GM18907 (cell line): ENCODE results near the gene RMND1.

Experiments used
- ATAC-seq: cut with Tn5 transposase; IDR thresholded peaks from one replicate; pipeline ENCODE4 v1.9.1; 2021; ENCODE audit warnings: mild to moderate bottlenecking, moderate library complexity; ENCODE audit not compliant: unreplicated experiment

The RMND1 gene

DNA sequence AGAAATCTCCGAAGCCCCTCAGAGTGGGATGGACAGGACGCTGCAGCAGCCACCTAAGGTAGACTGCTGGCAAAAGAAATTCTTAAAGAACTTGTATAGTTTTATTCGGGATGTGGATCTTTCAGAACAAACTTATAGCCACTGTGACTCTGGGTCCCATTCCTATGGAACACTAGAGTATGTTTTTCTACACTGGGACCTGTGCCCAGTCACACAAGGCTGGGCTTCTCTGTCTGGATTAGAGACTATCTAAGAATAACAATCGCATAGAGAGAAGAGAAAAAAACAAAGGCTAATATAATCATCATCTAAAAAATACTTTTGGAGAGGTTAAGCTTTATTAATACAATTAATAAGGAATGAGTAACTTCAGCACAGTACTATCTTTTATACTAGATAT, 28.9 kb downstream of the RMND1 start:
- ATAC-seq: no peak

DNA sequence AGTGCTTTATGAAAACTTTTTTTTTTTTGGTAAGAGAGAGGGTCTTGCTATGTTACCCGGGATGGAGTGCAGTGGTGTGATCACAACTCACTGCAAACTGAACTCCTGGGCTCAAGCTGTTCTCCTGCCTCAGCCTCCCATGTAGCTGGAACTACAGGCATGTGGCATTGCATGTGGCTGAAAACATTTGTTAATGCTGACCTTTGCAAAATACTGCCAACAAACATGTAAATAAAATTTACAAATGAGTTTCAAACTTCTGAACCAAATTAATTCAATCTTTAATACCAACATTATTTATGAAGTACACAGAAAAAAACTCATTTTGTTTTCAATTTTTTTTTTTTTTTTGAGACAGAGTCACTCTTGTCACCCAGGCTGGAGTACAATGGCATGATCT, 34.4 kb downstream of the RMND1 start:
- ATAC-seq: no peak

DNA sequence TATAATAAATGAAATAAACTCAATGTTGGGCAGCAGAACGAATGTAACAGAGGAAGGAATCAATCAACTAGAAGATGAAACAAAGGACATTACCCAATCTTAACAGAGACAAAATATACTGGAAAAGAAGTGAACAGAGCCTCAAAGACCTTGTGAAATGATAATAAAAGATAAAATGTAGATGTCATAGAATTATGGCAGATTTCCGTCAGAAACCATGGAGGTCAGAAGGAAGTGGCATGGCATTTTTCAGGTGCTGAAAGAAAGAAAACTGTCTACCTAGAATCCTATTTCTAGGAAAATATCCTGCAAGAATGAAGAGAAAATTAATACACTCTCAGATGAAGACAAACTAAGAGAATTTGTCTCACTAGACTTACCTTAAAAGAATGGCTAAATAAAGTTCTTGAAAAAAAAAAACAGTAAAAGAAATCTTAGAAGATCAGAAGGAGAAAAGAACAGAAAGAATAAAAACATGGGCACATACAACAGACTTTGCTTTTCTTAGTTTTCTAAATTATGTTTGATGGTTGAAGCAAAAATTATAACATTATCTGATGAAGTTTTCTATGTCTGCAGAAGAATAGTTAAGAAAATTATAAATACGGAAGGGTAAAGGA, 37.2 kb downstream of the RMND1 start:
- ATAC-seq: no peak

DNA sequence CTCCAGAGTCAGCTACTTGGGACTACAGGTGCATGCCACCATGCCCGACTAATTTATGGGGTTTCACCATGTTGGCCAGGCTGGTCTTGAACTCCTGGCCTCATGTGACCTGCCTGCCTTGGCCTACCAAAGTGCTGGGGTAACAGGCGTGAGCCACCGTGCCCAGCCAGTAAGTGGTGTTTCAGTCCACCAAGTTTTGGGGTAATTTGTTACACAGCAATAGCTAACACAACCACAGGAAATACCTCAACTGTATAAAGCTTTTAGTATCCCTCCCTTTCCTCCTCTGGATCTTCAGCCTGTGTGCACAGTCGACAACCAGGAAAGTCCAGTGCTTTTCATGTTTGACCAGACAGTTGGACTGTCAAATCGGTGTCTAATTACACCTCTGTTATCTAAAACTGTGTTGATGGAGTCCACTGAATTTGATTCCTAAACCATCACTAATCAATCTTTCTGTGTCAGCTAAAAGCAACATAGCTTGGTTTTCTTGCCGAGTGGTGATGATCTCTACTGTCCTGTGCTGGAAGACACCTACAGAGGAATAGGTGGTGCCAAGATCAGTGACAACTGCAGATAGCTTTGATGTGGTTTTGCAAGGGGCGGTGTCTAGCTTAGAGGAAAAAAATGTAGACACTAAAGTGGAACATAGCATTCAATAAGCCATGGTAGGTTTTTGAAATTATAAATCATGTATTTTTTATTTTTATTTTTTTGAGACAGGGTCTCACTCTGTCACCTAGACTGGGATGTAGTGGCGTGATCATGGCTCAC, 38.4 kb downstream of the RMND1 start:
- ATAC-seq: no peak

DNA sequence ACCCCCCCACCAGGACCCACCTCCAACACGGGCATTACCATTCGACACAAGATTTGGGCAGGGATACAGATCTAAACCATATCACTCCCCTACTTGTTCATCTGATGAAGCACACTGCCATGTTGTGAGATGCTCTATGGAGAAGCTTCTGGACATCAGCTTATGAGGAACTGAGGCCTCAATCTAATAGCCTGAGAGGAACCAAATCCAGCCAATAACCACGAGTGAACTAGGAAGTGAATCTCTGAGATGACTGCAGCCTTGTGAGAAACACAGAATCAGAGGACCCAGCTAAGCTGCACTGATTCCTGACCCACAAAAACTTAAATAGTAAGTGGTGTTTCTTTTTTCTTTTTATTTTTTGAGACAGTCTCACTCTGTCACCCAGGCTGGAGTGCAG, 39.0 kb downstream of the RMND1 start:
- no peak for ATAC-seq

DNA sequence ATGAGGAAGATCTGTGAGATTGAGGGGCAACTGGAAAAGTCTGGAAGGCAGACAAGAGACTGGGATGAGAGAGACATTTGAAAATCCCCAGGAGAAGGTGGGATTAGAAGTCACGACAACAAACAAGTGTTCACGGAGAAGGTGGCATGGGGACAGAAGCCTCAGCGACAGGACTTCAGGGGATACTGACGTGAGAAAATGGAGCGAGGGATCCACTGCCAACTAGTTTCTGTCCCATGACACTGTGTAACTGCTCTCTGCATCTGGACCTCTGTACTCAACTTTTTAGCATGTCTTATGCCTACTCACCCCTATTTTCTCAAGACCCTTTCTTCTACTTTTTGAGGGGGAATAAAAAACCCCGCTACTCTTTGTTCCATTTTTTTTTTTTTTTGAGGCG, 42.2 kb downstream of the RMND1 start:
- ATAC-seq: no peak

DNA sequence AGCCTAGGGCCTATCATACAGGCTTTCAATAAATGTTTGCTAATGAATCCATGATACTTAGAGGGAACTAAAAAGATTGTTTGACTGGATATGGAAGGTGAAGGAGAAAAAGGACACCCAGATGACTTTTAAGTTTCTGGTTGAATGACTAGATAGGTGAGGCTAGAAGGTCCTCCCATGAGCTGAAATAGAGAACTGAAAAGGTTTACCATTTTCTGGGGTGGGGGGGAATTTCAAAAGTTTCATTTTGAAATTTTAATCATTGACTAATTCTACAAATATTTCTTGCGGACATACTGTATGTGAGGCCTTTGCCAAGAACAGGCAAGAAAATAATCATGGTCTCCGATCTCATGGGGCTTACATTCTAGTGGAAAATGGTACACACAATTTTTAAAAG, 42.7 kb downstream of the RMND1 start:
- peak; percentile 79 for ATAC-seq

DNA sequence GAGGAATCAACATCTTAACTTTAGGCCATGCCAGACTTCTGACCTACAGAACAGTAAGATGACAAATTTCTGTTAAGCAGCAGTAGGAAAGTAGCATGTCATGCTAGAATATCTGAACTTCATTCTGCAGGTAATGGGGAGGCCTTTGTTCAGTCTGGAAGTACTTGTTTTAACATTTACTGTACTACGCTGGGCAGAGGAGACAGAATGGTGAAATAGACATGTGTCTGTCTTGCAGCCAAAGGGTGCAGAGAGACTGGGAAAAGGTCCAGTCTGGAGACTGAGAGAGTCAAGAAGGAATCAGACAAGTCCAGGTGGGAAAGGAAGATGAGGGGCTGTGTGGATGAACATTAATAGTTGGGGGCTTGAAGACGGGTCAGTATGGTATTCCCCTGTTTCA, 43.1 kb downstream of the RMND1 start:
- ATAC-seq: peak; percentile 4

DNA sequence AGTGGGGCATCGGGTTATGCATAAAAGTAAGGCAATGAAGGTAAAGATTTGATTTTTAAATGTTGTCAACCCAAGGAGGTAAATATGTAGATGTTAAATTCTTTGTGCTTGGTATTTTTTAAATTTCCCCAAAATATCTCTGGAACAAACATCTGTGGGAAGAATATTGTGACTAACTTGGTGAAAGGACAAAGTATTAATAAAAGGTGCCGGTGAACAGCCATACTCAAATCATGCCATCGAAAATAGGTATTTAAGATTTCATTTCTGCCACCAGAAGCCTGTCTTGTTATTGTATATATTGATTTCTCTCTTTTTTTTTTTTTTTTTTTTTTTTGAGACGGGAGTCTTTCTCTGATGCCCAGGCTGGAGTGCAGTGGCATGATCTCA, 48.0 kb downstream of the RMND1 start:
- no peak for ATAC-seq

DNA sequence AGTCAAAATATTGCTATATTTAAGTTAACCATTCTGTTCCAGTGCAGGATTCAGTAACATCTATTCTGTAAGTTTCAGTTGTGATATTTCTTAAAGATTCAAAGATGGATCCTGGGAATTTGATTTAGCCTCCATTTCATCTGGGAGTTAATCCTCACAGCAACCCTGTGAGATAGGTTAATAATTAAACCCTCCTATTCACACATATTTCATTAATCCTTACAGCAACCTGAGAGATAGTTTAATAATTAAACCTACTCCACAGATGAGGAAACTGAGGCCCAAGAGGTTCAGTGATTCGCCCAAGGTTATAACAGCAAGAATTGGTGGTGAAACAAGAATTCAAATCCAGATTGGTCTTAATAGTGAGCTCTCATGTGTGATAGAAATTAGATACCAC, 49.7 kb downstream of the RMND1 start:
- no peak for ATAC-seq

DNA sequence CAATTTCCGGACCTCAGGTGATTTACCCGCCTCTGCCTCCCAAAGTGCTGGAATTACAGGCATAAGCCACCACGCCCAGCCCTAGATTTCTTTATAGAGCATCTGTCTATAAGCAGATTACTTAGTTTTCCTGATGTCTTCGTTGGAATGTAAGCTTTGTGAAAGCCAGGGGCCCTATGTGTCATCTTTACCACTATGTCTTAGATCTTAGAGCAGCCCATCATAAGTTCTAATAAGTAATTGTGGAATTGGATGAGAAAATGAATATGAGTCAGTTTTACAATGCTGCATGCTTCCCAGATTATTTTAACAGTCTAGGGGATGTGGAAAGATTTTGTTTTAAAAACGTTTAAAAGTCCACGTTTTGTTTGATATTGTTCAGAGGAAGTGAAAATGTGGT, 51.5 kb downstream of the RMND1 start:
- ATAC-seq: no peak

DNA sequence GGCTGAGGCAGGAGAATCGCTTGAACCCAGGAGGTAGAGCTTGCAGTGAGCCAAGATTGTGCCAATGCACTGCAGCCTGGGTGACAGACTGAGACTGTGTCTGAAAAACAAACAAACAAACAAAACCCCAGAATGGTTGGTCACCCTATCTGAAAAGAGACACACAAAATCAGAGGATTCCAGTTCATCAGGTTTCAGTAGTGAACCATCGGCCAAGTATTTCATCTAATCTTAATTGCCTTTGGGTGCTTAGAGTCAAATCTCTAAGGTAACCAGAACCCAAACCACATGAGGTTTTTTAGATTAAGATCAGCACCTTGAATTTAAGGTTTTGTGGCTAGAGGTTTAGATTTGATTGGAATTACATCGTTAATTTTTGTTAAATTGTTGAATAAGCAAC, 52.2 kb downstream of the RMND1 start:
- no peak for ATAC-seq

DNA sequence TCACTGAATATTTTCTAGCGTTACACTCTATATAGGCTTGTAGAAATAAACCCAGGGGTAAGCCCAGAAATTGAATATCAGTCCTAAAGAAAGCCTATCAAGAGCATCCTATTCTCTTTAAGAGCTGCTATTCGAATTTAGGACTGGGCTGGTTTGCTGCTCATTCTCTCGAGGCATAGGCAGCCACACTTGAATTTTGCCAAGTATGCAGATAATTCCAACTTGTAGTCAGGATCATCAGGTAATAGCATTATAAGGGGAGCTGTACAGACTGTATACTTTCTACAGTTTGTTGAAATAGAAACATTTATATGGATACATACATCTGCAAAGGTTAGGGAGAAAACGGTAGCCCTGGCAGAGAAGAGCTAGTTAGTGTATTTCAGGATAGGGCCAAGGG, 58.5 kb downstream of the RMND1 start:
- ATAC-seq: no peak

DNA sequence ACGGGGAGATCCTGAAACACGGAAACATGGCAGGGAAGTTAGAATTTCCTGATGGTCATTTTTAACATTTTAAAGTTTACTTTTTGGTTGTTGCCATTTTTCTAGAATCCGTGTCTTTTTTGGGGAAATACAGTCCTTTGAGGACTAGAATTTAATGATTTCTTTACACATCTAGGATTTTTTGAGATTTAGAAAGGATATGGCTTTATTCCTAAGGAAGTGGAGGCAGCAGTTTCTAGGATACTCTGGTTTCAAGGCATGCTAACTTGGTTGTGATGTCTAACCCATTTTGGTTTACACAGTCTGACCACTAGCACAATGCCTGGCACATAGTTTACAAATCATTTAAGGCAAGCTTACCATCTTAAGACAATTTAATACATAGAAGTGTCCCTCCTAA, 59.5 kb downstream of the RMND1 start:
- no peak for ATAC-seq

DNA sequence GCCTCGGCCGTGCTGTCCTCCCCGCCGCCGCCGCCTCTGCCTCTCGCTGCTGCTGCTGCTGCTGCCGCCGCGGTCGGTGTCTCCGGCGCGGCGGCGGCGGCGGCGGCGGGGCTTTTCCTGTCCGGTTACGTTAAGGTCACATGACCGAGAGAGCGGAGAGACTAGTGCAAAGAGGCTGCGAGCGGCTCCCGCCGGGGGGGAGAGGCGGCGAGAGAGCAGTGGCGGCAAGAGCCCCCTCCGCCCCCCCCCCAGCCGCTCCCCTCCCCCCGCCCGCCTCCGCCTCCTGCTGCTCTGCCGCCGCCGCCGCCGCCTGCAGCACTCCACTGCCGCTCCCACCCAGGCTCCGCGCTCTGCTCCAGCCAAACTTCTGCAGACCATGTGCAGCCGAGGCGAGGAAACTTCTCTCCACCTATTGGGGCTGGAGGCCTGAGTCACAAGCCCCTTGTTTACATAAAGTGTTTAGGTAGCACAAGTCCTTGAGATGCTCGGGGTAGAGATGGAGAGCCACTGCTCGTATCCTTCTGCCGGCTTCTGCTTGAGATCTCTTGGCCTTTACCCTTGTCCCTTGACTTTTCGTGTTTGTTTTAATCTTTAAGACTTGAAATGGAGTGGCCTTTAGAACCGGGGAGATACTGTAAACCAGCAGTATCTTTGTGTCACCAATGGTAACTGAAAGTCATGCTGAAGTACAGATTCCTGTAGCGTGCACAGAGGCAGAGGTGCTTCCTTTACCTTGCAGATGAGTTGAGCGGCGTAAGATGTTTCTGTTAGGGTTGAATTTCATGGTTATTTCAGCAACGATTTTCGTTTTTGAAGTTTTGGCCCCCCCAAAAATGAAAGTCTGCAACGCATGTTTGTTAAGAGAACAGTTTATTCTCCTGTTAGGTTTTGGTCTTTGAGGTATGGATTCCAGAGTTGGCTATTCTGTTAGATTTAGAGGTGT, 60.2 kb downstream of the RMND1 start, which contains the start of gene ZBTB2:
Gene ZBTB2, minus strand, starts transcription at position 89 of the 943 bp plus-strand sequence. CDS start 17,922 bp downstream, outside the sequence.
- ATAC-seq: peak; percentile 22

DNA sequence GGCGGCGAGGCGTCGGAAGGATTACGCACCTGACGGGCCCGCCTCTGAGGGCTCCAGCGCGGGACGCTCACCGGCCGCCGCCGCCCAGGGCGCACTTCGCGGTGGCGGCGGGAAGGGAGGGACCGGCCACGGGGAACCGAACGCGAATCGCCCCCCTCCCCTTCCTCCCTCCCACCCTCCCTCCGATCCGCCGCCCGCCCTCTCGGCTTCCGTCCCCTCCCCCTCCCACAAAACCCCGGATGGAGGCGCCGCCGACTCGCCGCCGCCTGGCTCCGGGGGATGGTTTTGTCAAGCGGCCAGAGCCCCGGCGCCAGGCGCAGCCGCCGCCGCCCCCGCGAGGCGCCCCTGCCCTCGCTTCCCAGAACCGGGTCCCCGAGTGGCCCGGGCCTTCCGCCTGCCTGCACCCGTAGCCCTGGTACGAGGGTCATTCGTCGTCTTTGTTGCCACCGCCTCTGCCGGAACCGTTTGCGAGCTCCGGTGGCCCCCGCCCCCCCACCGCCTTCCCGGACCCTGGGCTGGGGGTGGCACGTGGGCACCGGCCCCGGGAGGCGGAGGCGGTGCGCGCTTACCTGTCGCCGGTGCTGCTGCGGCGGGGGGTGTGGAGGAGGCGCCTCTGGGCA, 61.0 kb downstream of the RMND1 start:
- peak; percentile 17 for ATAC-seq

DNA sequence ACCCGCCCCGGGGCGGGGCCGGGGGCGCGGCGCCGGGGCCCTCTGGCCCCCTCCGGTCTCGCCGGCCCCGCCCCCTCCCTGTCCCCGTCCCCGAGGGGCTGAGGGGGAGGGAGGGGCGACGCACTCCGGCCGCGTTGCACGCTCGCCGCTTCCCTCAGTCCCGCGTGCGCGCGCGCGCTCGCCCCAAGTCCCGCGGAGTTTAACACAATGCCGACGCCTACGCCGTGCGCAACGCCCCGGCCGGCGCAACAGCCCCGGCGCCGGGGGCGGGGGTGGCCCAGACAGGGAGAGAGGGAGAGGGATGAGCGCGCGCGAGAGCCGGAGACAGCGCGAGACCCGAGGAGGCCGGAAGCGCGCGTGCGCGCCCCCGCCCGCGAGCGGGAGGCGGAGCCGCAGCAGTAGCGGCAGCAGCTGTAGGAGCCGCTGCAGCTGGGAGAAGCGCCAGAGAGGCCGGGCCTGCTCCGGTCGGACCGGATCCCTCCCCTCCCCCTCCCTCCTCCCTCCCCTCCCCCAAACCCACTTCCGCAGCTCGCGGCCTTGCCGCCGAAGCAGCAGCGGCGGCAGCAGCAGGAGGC, 61.6 kb downstream of the RMND1 start:
- peak; percentile 88 for ATAC-seq

DNA sequence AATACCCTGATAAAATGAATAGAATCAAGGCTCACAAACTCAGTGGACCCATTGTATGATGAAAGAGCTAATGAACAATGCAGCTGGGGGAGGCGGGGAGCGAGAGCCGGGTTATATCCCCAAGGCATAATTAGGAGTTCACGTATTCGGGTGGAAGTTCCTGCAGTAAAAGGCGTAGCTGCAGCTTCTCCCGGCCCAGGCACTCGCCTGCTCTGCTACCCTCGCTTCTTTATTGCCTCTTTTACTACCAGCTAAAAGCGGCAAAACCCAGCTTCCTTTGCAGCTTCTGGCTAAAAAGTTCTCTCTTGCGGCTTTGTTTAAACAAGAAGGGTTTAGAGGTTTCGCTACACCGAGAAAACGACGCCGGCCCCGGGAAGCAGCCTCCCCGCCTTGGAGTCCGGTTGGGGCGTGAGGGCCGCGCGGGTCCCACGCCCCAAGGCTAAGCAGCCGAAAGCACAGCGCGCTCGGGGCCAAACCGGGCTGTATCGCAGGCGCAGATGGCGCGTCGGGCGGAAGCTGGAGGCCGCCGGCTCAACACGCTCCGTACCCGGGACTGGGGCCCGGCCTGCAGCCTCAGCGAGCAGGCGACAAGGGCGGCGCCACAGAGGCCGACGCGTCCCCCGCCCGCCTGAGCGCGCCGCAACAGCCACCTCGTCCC, 62.2 kb downstream of the RMND1 start:
- peak; percentile 69 for ATAC-seq

DNA sequence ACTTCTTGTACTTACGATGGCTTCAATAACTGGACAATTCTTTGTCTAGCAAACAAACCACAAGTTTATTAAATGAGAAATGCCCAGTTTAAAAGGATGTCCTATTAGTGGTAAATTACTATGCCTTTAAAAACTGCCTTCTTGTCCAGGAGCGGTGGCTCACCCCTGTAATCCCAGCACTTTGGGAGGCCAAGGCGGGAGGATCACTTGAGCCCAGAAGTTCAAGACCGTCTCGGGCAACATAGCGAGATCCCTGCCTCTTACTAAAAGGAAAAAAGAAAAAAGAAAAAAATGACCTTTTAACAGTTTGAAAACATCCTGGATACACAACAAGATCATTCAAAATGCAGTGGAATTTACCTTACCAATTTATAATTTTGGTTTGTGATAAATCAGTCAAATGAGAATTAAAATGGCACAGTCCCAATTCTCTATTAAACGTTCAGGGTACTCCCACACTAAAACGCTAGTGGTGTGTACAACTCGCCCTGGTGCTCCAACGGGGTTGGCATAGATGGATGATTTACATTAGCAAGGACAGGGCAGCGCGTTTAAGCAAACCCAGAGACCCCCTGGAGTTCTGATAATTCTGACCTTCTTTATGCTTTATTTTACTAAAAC, 62.8 kb downstream of the RMND1 start:
- ATAC-seq: no peak

DNA sequence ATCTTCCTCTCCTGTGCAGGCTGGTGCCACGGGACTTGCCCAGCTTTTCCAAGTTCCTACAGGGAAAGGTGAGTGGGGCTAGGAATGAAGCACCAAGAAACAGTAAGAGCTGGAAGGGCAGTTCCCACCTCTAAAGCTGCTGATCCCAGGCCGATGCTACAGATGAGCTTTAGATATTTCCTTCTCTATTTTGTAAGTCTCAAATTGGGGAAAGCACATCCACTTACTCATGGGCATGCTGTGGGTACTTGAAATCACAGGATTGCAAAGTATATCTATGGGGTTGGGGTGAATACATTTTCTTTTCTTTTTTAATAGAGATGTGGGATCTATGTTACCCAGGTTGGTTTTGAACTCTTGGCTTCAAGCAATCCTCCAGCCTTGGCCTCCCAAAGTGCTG, 63.7 kb downstream of the RMND1 start:
- ATAC-seq: no peak
